Measurements from ENCODE around the gene COLEC11.
"Not testable (repeated sequence)": the region's sequence is repeated elsewhere in the genome, so short reads cannot be mapped to it uniquely, and the experiment has no call there.

COLEC11 gene

DNA sequence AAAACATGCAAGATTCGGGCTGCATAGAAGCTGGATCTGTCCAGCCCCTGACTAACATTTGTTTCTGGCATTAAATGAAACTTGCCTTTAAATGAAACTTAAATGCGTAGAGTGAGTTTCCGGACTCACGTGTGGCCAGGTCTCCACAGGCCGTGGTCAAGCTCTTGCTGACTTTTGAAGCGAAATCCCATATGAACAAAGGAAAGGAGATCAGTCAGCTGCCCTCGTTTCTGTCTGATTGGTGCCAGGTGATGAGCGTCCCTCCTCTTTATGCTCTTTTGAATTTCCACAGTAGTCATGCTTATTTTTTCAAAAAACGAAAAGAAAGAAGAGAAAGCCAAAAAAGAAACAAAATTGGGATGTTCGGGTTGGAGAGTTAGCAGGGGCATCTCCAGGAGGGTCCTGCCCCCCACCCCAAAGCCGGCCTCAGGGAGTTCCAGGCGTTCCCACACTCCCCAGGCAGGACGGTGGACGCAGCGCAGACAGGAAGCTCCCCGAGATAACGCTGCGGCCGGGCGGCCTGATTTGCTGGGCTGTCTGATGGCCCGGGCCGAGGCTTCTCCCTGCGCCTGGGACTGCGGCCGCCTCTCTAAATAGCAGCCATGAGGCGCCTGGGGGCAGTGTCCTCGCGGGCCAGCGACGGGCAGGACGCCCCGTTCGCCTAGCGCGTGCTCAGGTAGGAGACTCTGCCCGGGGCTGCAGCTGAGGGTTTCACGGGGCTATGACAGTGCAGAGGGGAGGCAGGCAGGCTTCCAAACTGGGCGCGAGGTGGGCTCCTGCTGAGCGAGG, at the start of gene COLEC11:
Gene COLEC11, plus strand, starts transcription at position 620 of the 789 bp plus-strand sequence. CDS start 9,229 bp downstream, outside the sequence.
- DNase-seq (ENCODE audit: low read depth in 2 of 2) = no peak

GRCh38 chr2:3545788-3546478, 49.0 kb upstream of the COLEC11 start:
- no peak for DNase-seq (ENCODE audit: low read depth in 2 of 2)

DNA sequence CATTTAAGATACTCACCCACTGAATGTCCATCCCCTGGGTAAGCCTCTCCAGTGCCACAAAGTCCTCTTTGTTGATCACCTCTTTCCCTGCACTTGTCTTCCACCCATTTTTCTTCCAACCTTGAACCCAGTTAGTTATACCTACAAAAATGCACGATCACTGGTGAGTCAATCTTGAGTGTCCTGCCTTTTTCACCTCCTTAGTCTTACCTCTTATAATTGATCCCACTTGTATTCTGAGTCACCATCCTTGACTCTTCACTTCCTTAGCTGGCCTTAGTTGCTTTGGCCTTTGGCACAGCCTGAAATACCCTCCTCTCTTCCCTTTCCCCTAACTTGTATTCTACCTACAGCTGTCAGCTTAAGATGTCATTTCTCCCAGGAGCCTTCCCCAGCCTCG, 47.0 kb upstream of the COLEC11 start:
- no peak for DNase-seq (ENCODE audit: low read depth in 2 of 2)

GRCh38 chr2:3553946-3554345, 41.0 kb upstream of the COLEC11 start:
- no peak for DNase-seq (ENCODE audit: low read depth in 2 of 2)

- DNase-seq (ENCODE audit: low read depth in 2 of 2) = no peak
Observed at GRCh38 chr2:3557639-3558204, 37.2 kb upstream of the COLEC11 start.

GRCh38 chr2:3558205-3559014, 36.5 kb upstream of the COLEC11 start, which contains the start of gene RNASEH1:
TSS of gene RNASEH1 (minus strand) at chr2:3558333. CDS start at chr2:3558260, 73 bp downstream.
- DNase-seq (ENCODE audit: low read depth in 2 of 2) = peak; percentile 98 to 99

DNA sequence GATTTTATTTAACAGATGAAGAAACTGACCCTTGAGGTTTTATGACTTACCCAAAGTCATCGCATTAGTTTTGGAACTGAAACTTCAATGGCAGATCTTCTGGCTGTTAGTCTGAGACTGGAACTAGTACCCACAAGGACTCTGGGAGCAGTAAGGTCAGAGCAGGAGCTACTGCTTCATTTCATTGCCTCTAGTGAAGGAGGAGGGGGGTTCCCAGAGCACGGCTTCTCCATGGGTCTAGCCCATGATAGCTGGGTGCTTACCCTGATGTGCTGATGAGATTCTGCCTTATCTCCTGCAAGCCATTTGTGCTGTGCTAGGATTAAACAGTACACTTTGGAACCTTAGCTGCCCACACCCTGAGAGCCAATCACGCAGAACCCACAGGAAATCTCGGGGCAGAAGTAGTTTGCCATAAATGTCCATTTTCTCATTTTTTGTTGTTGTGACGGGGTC, 31.4 kb upstream of the COLEC11 start:
- DNase-seq (ENCODE audit: low read depth in 2 of 2) = no peak

DNA sequence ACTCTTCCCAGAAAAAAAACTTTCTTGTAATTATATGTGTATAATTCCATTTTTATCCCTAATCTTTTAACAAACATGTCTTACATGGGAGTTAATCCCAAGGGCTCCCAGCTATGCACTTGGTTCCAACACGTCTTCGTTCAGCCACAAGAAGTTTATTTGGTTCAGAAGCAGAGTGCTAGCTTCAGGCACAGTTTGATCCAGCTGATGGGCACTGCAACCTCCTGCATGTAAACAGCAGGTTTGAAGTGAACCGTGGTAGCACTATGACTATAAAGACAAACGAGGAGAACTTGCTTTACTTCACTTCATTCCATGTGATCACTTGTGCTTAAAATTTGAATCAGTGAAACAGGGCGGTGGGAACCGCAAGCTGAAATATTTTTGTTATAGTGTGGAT, 29.8 kb upstream of the COLEC11 start:
- DNase-seq (ENCODE audit: low read depth in 2 of 2) = no peak

- no peak for DNase-seq (ENCODE audit: low read depth in 2 of 2)
Observed at GRCh38 chr2:3566806-3567205, 28.1 kb upstream of the COLEC11 start.

- not testable (repeated sequence) for DNase-seq (ENCODE audit: low read depth in 2 of 2)
Observed at GRCh38 chr2:3569656-3570055, 25.3 kb upstream of the COLEC11 start.

- no peak for DNase-seq (ENCODE audit: low read depth in 2 of 2)
Observed at GRCh38 chr2:3571284-3571683, 23.6 kb upstream of the COLEC11 start.

DNA sequence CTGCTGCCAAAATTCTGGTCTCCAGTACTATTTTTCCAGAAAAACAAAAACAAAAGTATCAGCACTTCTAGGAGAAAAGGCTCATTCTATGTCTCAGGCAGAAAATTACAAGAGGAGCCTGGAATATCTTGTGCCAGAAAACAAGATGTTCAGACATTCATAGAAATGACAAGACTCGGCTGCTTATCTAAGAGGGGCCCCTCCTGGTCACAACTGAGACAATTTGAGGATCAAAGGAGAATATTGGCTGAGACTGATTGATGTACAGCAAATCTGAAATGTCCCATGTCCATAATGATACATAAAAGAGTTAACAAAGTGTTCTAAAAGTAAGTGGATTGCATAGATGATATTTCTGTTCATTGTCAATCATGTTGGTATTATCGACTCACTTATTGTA, 22.3 kb upstream of the COLEC11 start:
- no peak for DNase-seq (ENCODE audit: low read depth in 2 of 2)

GRCh38 chr2:3574155-3574554, 20.8 kb upstream of the COLEC11 start:
- DNase-seq (ENCODE audit: low read depth in 2 of 2) = no peak

DNA sequence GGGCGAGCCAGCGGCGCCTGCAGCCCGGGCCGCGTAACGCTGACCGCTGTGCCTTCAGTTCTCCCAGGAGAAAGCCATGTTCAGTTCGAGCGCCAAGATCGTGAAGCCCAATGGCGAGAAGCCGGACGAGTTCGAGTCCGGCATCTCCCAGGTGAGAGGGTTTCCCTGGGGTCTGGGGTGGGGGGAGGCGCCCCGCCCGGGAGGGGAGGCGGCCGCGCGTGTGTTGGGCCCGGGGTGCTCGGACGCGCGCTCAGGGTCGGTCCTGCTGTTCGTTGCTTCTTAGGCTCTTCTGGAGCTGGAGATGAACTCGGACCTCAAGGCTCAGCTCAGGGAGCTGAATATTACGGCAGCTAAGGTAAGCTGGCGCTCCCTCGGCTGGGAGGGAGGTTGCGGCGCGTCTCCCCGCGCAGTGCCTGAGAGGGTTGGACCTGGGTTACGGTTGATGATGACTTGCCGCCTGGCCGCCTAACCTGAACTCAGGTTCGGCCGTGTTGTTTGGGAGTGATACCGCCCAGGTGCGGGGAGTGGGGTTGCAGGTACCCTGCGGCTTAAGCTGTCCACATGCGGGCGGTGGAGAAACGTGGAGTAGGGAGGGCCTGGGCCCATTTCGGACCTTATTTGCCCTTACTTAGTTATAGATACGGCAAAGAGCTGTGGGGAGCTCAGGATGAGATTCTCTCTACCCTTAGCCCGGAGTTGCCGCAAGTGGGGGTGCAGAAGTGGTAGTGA, 19.2 kb upstream of the COLEC11 start:
- DNase-seq (ENCODE audit: low read depth in 2 of 2) = no peak

DNA sequence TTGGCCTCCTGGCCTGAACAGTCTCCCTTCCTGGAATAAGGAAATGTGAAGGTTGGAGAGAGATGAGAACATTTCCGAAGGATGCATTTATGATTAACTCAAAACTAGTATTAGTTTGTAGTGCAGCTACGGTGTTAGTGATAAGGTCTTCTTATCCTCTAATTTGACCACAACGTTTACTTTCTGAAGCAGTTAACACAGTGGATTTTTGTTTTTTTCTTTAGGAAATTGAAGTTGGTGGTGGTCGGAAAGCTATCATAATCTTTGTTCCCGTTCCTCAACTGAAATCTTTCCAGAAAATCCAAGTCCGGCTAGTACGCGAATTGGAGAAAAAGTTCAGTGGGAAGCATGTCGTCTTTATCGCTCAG, 18.7 kb upstream of the COLEC11 start:
- not testable (repeated sequence) for DNase-seq (ENCODE audit: low read depth in 2 of 2)

DNA sequence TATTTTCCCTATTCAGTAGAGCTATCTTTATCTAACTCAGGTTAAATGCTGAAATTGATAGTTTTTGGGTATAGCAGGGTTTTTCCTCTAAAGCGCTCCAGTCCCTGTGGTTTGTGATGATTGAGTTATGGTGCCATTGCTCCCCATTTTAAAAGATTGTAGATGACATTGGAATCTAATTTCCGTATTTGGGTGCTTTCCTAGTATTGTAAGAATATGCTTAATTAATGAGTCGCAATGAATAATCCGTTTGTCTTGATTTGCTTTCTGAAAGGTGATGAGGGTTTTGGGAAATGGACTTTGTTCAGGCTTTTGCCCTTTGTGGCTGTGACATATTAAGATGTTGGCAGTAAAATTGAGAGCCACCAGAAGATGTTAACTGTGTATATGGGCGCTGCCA, 15.9 kb upstream of the COLEC11 start:
- no peak for DNase-seq (ENCODE audit: low read depth in 2 of 2)

DNA sequence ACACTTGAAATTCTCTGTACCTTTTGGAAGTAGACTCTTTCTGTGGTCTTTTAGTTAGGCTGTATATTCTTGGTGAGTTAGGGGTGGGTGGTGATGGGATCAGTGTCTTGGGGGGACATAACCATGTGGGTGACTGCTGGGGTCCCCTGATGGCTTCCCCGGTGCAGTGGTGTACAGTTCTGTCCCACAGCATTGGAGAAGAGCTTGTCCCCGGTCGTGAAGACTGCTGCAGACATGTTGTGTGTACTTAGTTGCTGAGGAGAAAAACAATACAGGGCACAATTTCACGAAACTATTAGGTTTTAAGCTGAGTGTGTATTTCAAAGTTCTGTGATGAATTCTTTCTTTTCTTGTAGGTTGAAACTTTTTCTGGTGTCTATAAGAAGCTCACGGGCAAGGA, 14.5 kb upstream of the COLEC11 start:
- no peak for DNase-seq (ENCODE audit: low read depth in 2 of 2)

- no peak for DNase-seq (ENCODE audit: low read depth in 2 of 2)
Observed at GRCh38 chr2:3581367-3582262, 13.3 kb upstream of the COLEC11 start.

DNA sequence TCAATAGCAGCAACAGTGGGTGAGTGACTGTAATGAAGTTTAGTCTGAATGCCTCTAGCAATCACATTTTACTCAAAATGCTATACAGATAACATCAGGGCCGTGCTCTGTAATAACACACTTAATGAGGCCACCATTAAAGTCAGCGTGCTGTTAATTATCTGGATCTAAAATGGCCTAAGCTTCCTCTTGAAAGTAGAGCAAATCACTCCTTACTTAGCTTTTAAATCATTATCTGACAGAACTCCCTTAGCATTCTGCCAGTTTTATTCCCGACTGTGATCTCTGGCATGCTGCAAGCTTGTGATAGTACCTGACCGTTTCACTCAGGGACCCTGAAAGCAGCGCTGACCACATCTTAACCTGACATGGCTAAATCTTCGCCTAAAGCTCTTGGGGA, 10.8 kb upstream of the COLEC11 start:
- DNase-seq (ENCODE audit: low read depth in 2 of 2) = no peak

GRCh38 chr2:3584608-3585260, 10.2 kb upstream of the COLEC11 start:
- no peak for DNase-seq (ENCODE audit: low read depth in 2 of 2)

All from stimulated activated CD8-positive, alpha-beta memory T cell treated with anti-CD3 and anti-CD28 coated beads, Interleukin-2, amount 100 ng/mL, for 48 hours (primary cell).